Esophagus muscularis mucosa (tissue), 4 donors: ENCODE data around the gene PSENEN. TPM values are rescaled to one million over a fixed set of nuclear protein-coding genes. Genes with fewer than 3 reads are reported as not detected.

ENCODE experiments used
- DNase-seq: peaks from one replicate; pipeline ENCODE4 v3.0.0-alpha.2; 2017; ENCODE audit errors: extremely low spot score
- H3K27ac ChIP-seq, 4 donors: fragments of 200-600 bp; sonication (generic); replicated peaks in 1 of 4; 1 replicate in 3 of 4; 2 replicates in 1 of 4; pipeline ENCODE4 v1.5.1; 2016 to 2019; ENCODE audit warnings: mild to moderate bottlenecking in 1 of 4
- H3K27me3 ChIP-seq, 4 donors: fragments of 200-600 bp; sonication (generic); one replicate each; pipeline versions ENCODE4 v1.5.1 to v1.6.0; 2016 to 2019
- H3K36me3 ChIP-seq, 4 donors: fragments of 200-600 bp; sonication (generic); one replicate each; pipeline ENCODE4 v1.5.1; 2016 to 2019
- H3K4me1 ChIP-seq, 4 donors: fragments of 200-600 bp; sonication (generic); one replicate each; pipeline ENCODE4 v1.5.1; 2016 to 2019
- H3K4me3 ChIP-seq, 4 donors: fragments of 200-600 bp; sonication (generic); 1 replicate in 2 of 4; 2 replicates in 2 of 4; pipeline ENCODE4 v1.5.1; 2016 to 2019; ENCODE audit warnings: mild to moderate bottlenecking in 4 of 4, moderate library complexity in 1 of 4
- H3K9me3 ChIP-seq, 4 donors: fragments of 200-600 bp; sonication (generic); 1 replicate in 3 of 4; 2 replicates in 1 of 4; pipeline ENCODE4 v1.5.1; 2016 to 2019
- EP300 ChIP-seq: sonication (generic); formaldehyde crosslinking; IDR thresholded peaks from one replicate; pipeline ENCODE4 v1.6.1; 2017; ENCODE audit warnings: antibody characterized with exemption
- POLR2A ChIP-seq: fragments of 450-650 bp; IDR thresholded peaks from one replicate; pipeline ENCODE4 v1.6.1; 2017; ENCODE audit warnings: antibody characterized with exemption, moderate library complexity, mild to moderate bottlenecking, low read depth
- POLR2AphosphoS5 ChIP-seq, 2 donors: sonication (generic); formaldehyde crosslinking; IDR thresholded peaks; one replicate each; pipeline ENCODE4 v1.6.1; 2017; ENCODE audit warnings: antibody characterized with exemption in 2 of 2
- WGBS: methylation state at CpG from one replicate; pipeline ENCODE4 v1.1.5; 2018; 5-methylcytosine and 5-hydroxymethylcytosine counted together
- intact Hi-C: fragments of 100-400 bp; cut with DNase I; formaldehyde crosslinking; loops from one replicate; pipeline ENCODE4 v1.15.1; 2023
- total RNA-seq, 4 donors: library from RNA; depleted of rRNA; stranded (reverse); fragments of >200 nt; gene quantifications; one replicate each; pipeline versions ENCODE4 v1.1.0 to v1.2.1, GENCODE V29; 2016
- TF ChIP-seq, protein P1 (sequence below), 3 experiments: fragments of 200-600 bp in 2 of 3; fragments of 450-650 bp in 1 of 3; sonication (generic) in 2 of 3; IDR thresholded peaks; one replicate each; pipeline ENCODE4 v1.5.1; 2017 to 2019; ENCODE audit warnings: antibody characterized with exemption in 3 of 3, mild to moderate bottlenecking in 2 of 3, moderate library complexity in 1 of 3

The PSENEN gene
- total RNA-seq, 4 donors from 2014 or later = 27.4 to 48.7 (median 33.8) TPM

DNA sequence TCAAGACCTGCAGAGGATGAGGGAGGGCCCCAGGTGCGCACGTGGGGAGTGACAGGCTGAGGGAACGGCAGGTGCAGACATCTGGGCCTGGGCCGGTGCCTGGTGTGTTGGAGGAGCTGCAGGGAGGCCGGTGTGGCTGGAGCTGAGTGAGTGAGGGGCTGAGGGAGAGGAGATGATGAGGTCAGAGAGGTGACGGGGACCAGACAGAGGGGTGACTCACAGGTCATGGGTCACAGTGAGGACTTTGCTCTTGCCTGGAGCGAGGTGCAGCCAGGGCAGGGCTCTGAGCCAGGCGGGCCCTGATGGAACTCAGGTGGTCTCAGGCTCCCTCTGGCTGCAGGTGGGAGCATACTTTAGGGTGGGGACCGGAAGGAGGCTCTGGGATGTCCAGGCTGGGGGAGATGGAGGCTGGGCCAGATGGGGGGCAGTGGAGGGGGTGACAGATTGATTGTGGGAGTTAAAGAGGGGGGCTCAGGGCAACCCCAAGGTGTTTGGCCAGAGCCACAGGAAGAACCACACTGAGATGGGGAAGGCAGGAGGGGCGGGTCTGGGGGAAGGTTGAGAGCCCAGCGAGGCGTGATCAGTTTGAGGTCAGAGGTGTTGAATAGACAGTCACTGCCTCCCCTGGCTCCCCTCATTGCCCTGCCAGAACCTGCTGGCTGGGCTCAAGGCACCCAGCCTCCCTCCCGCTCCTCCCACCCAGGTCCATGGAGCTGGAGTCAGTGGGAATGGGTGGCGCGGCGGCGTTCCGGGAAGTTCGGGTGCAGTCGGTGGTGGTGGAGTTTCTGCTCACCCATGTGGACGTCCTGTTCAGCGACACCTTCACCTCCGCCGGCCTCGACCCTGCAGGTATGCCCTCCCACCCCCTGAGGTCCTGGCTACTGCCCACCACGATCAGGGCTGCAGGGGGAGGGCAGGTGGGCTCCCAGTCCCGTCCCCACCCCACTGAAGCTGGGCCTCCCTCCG is 38.3 kb downstream of the PSENEN start:
- WGBS = 84% methylated on average over 23 of the region's 28 CpGs

DNA sequence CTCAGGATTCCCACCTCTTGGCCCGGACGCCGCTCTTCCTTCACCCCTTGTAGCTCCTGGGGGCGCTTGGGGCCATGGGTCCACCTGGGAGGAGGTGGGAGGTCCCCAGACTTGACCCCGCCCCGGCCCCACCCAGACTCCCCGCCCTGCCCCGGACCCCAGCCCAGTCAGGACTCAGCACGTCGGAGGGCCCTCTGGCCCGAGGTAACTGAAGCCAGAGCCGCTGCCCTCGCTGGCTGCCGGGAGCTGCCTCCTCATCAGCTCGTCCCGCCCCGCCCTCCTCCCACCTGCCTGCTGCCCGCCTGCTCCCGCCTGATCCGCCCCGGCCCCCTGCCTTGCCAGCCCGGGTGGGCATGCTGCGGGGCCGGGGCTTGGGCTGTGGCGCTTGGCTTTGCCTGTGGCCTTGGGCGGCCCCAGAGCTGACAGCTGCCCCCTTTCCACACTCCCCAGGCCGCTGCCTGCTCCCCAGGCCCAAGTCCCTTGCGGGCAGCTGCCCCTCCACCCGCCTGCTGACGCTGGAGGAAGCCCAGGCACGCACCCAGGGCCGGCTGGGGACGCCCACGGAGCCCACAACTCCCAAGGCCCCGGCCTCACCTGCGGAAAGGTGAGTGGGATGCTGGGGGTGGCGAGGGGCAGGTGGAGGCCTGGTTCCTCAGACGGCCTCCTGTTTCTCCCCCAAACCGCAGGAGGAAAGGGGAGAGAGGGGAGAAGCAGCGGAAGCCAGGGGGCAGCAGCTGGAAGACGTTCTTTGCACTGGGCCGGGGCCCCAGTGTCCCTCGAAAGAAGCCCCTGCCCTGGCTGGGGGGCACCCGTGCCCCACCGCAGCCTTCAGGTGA is 39.3 kb downstream of the PSENEN start:
- intact Hi-C loops = loop anchor here (10.0 kb wide), 1 partner anchor 70 kb away; the partner anchor contains the start of genes KIRREL2 and NPHS1
- TF ChIP-seq POLR2A (no peak), POLR2AphosphoS5 (IDR thresholded peaks at IDR 0.05) (no peak), EP300 (no peak)
- TF ChIP-seq, protein P1, sequence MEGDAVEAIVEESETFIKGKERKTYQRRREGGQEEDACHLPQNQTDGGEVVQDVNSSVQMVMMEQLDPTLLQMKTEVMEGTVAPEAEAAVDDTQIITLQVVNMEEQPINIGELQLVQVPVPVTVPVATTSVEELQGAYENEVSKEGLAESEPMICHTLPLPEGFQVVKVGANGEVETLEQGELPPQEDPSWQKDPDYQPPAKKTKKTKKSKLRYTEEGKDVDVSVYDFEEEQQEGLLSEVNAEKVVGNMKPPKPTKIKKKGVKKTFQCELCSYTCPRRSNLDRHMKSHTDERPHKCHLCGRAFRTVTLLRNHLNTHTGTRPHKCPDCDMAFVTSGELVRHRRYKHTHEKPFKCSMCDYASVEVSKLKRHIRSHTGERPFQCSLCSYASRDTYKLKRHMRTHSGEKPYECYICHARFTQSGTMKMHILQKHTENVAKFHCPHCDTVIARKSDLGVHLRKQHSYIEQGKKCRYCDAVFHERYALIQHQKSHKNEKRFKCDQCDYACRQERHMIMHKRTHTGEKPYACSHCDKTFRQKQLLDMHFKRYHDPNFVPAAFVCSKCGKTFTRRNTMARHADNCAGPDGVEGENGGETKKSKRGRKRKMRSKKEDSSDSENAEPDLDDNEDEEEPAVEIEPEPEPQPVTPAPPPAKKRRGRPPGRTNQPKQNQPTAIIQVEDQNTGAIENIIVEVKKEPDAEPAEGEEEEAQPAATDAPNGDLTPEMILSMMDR (IDR thresholded peaks at IDR 0.05) = no peak
- DNase-seq = no peak

More for the DNA sequence above, 38.3 kb downstream of the PSENEN start:
- intact Hi-C loops = loop anchor here (10.0 kb wide), 1 partner anchor 71 kb away; the partner anchor contains the start of genes KIRREL2 and NPHS1
- H3K27me3 ChIP-seq = no peaks in the 10 kb centered on the region
- no peak overlapping the region for H3K27ac ChIP-seq
- H3K36me3 ChIP-seq = peaks cover 6 to 74% (median 41%) of the 10 kb centered on the region in 4 donors
- H3K4me3 ChIP-seq = no peak overlapping the region
- DNase-seq = no peak
- TF ChIP-seq, protein P1 (IDR thresholded peaks at IDR 0.05) = no peak
- no peak for TF ChIP-seq POLR2A
- no peaks in the 10 kb centered on the region for H3K4me1 ChIP-seq
- no peaks in the 10 kb centered on the region for H3K9me3 ChIP-seq

DNA sequence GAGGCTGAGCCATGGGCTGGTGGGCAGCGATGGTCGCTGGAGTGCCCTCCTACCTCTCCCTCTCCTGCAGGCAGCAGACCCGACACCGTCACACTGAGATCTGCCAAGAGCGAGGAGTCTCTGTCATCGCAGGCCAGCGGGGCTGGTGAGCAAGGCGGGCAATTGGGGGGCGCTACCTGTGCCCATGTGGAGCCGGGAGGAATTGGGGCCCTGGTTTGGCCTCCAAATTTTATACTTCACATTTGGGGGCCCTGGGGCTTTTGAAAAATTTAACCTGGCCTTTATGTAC is 39.8 kb downstream of the PSENEN start:
- DNase-seq = no peak
- Histone ChIP-seq H3K4me1 (no peaks in the 10 kb centered on the region), H3K36me3 (peaks cover 6 to 65% (median 34%) of the 10 kb centered on the region in 4 donors), H3K27ac (no peak overlapping the region), H3K27me3 (no peaks in the 10 kb centered on the region), H3K9me3 (no peaks in the 10 kb centered on the region), H3K4me3 (no peak overlapping the region)
- intact Hi-C loops = loop anchor here (10.0 kb wide), 1 partner anchor 70 kb away; the partner anchor contains the start of genes KIRREL2 and NPHS1
- TF ChIP-seq EP300 = no peak
- TF ChIP-seq, protein P1 (IDR thresholded peaks at IDR 0.05) = no peak
- TF ChIP-seq POLR2AphosphoS5 (IDR thresholded peaks at IDR 0.05) = no peak
- TF ChIP-seq POLR2A = no peak
- 93% methylated on average over 8 of the region's 10 CpGs for WGBS

More for the DNA sequence above, 39.3 kb downstream of the PSENEN start:
- WGBS = 79% methylated on average over 34 of the region's 45 CpGs
- Histone ChIP-seq H3K4me3 (no peak overlapping the region), H3K36me3 (peaks cover 6 to 71% (median 37%) of the 10 kb centered on the region in 4 donors), H3K4me1 (no peaks in the 10 kb centered on the region), H3K27ac (no peak overlapping the region), H3K27me3 (no peaks in the 10 kb centered on the region), H3K9me3 (no peaks in the 10 kb centered on the region)

DNA sequence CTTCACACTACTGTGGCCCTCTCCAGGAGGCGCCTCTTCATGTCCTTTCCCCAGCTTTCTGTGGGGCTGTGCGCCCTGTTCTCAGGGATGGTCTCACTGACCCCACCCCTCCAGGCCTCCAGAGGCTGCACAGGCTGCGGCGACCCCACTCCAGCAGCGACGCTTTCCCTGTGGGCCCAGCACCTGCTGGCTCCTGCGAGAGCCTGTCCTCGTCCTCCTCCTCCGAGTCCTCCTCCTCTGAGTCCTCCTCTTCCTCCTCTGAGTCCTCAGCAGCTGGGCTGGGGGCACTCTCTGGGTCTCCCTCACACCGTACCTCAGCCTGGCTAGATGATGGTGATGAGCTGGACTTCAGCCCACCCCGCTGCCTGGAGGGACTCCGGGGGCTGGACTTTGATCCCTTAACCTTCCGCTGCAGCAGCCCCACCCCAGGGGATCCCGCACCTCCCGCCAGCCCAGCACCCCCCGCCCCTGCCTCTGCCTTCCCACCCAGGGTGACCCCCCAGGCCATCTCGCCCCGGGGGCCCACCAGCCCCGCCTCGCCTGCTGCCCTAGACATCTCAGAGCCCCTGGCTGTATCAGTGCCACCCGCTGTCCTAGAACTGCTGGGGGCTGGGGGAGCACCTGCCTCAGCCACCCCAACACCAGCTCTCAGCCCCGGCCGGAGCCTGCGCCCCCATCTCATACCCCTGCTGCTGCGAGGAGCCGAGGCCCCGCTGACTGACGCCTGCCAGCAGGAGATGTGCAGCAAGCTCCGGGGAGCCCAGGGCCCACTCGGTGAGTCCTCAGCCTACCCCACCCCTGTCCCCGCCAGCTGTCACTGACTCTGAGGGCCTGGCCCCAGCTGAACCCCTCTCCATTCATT is 41.1 kb downstream of the PSENEN start:
- Histone ChIP-seq H3K27ac (no peak overlapping the region), H3K9me3 (no peaks in the 10 kb centered on the region), H3K36me3 (peaks cover 0 to 52% (median 24%) of the 10 kb centered on the region in 4 donors), H3K4me3 (no peak overlapping the region), H3K4me1 (no peaks in the 10 kb centered on the region), H3K27me3 (peaks cover 0 to 10% (median 0%) of the 10 kb centered on the region in 4 donors)
- WGBS = 90% methylated on average over 27 of the region's 31 CpGs
- TF ChIP-seq EP300 = no peak
- intact Hi-C loops = loop anchor here (10.0 kb wide), 1 partner anchor 68 kb away; the partner anchor contains the start of genes KIRREL2 and NPHS1
- DNase-seq = no peak
